ENCODE data around the gene MEGF10.
"Not testable (repeated sequence)": the region's sequence is repeated elsewhere in the genome, so short reads cannot be mapped to it uniquely, and the experiment has no call there.

Gene MEGF10

DNA sequence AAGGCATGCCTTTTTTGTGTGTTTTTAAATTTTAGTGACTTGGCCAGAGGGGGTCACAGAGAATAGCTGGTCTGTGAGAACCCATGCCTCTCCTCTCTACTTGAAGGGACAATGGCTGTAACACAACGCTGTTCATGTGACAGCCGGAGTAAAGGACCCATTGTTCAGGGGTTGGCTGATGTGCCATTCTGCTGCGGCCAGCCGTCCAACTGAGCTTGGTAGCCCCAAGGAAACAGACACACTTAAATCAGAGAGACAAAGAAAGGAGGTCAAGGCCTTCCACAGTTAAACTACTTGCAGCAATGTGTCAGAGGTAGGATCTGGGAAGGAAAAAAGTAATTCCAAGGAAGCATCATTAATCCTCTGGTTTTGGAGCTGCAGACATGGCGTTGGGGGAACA, 8.1 kb downstream of the MEGF10 start:
- no peak for DNase-seq

DNA sequence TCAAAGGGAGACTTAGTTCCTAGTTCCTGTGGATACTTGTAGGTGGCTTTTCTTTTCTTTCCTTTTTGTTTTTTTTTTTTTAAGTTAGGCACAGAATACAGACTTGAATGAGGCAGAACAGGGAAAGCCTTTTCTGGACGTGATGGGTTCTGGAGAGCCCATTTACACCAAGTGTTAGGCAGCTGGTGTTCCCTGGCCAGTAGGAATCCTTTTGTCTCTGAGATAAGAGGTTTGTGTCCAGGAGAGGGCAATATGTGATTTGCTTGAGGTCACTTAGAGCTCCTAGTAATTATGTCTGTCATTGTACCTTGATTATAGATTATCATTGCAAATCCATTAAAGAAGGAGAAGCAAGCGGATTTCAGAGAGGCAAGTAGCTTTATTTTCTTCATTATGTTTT, 9.1 kb downstream of the MEGF10 start:
- DNase-seq = no peak

DNA sequence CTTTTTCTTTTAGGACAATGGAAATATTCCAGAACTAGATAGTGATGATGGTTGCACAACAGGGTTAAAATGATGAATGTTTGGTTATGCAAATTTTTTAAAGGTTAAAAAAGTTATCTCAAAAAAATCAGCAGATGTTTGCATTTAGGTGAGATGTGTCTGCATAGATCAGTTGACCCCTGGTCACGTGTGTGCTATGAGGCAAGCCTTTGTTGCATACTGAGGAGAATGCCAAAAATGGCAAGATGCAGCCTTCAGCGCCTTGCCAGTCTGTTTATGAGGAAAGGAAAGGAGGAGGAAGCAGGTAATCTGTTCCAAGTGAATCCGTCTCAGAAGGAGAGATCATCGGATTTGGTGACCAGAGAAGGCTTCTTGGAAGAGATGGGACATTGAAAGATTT, 11.9 kb downstream of the MEGF10 start:
- no peak for DNase-seq

DNA sequence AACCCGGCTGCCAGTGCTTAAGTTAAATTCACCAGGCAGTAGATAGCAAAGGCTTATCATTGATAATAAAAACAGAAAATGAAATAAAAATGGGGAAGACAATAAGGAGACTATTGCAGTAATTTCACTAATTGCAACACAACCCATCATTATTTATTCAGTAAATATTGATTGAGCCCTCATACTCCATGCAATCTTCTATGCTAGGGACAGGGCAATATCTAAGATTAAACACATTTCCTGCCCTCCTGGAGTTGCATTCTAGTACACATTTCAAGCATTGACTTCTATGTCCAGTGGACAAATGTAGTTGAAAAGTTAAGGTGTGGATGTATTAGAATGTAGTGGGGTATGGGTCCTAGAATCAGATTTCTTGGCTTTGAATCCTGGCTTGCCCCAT, 12.8 kb downstream of the MEGF10 start:
- no peak for DNase-seq

DNA sequence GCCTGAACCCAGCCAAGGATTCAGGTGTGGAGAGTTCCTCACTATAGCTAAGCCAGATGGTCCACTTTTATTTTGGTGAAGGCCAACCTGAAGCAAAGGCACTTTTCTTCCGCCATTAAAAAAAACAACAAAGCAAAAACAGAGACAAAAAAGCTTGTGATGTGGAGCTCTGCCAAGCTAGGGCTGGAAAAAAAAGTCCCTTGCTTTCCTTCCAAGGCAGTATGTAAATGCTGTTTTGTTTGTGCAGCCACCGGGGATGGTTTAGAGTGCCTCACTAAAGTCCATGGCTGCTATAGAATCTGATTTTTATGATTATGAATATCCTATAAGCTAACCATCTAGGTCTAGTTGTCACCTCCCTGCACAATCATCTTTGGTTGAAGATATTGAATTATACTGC, 14.9 kb downstream of the MEGF10 start:
- no peak for DNase-seq

DNA sequence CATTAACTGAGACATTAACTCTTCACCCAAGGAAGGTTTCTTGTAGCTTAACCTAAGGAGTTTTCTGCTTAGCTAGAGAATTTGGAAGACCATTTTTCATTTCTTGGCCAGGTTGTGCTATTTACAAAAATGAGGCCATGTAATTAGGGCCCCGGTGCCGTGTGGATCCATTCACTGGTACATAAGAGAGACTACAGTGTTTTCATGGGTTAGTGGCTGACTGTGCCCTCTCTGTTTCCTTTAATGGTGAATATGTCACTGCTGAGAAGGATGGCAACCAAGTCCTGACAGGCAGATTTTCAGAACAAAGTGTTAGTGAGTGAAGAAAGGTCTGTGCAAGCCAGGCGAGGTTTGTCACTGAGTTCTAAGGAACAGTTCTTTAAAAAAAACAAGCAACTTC, 15.4 kb downstream of the MEGF10 start:
- DNase-seq = no peak

DNA sequence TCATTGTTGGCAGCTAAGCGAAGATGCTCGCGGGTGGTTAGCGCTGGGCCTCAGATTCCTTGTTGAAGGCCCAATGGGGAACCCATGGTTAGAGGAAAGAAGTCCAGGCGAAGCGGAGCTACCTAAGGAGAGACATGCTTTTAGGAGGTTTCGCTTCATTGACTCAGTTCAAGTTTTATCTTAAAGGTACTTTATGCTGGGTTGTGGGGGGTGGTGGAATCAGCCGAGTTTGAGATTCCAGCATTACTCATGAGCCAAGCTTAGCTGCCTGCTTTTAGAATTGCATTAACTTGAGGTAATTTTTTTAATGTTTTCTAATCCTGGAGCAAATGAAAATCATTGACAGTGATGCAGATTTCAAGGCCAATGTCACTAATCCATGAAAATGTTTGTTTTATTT, 16.1 kb downstream of the MEGF10 start:
- DNase-seq = no peak

DNA sequence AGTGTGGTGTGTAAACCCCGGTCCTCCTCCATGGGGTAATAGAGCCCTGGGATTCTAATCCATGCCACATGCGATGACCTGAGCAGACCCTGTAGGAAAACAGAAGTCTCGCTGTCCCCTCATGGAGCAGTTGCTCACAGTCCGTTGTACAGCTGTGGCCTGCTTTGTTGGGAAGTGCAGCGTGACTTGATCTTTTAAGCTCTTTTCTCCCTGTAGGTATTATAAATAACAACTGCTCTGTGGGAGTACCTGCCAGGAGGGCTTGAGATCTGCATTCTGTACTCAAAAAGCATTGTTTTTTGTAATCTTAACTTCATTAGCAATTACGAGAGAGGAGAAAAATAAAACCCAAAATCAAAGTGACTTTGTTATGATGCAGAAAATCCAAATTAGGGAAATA, 17.3 kb downstream of the MEGF10 start:
- DNase-seq = no peak

DNA sequence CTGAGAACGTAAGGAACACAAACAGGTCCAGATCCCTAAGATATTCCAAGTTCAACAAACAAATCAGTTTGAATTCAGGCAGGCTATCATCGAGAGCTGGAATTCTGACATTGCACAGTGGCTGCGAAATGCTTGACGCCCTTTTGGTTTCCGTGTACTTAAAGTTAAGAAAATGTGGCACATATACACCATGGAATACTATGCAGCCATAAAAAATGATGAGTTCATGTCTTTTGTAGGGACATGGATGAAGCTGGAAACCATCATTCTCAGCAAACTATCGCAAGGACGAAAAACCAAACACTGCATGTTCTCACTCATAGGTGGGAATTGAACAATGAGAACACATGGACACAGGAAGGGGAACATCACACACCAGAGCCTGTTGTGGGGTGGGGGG, 17.7 kb downstream of the MEGF10 start:
- not testable (repeated sequence) for DNase-seq

DNA sequence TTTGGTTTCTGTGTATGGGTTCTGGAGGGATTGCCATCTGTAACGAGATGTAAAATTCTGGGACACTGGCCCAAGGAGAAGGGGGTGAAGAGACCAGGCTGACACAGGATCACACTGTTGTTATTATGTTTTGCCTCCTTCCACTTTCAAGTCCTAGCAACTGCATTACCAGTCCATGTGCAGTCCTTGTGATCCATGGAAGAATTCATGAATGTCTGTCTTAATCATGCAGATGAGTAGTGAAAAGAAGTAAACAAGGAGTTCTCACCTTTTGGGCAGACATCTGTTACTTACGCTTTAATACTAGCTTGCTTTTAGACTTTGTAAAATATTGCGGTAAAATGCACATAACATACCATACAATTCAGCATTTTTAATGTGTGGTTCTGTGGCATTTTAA, 18.3 kb downstream of the MEGF10 start:
- DNase-seq = no peak

DNA sequence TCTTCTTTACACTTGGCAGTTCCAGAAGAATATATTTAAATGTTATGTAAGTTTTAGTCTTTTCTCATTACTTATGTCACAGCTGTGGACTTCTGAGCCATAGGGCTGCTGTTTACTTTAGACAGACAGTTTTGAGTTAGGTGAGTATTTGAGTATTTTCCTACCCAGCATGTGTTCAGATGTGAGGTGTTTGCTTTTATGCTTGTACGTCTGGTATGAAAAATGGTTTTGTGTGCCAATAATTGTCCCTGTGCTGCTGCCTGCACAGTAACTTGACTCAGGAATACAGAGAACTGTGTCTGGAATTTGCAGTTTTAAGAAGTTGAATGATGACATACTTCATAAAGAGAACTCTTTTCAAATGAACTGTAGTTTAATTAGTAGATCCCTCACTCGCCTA, 20.8 kb downstream of the MEGF10 start:
- DNase-seq = no peak

DNA sequence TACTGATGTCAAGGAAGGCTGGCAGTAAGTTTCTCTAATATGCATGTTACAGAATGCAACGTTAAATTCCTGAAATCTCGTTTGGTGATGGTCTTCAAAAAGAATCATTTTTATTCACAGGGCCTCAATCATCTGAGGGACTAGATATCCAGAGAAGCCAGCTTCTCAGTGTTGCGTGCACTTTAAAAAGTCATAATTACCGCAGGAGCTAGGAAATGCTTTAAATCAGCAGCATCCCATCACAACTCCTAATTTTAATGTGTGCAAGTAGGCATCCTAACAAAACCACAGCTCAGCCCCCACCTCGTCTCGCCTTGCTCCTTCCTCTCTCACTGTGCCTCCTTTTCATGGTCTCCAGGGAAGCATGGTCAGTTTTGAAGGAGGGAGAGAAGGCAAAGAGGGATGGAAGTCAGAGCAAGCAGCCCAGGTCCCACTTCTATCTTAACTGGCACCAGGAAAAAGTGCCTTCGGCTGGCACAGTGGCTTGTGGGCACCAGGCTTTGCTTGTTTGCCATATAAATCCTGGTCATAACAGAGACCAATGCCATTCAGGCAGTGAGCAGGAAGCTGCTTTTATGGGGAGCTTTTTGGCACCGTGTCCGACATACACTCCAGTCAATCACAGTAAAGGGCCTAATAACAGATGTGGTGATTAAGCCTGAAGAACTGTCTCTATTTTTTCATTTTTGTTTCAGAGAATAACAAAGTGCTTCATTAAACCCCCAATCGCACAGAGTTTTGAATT, 21.4 kb downstream of the MEGF10 start:
- no peak for DNase-seq

DNA sequence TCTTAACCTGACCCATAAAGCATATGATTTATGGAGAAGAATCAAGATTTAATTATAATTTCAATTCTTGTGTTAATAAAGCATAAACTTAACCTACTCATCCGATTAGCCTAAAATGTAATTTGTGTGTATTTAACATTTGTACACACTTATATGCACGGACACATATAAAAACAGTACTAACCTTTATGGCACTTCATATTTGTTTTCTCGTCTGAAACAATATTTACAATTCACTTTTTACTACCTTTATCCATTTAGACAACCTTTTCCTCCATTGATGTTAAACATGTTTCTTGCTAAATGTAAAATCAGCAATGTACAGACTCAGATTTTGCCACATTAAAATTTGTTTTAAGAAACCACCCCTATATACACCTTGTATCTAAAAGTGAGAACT, 22.8 kb downstream of the MEGF10 start:
- DNase-seq = no peak

DNA sequence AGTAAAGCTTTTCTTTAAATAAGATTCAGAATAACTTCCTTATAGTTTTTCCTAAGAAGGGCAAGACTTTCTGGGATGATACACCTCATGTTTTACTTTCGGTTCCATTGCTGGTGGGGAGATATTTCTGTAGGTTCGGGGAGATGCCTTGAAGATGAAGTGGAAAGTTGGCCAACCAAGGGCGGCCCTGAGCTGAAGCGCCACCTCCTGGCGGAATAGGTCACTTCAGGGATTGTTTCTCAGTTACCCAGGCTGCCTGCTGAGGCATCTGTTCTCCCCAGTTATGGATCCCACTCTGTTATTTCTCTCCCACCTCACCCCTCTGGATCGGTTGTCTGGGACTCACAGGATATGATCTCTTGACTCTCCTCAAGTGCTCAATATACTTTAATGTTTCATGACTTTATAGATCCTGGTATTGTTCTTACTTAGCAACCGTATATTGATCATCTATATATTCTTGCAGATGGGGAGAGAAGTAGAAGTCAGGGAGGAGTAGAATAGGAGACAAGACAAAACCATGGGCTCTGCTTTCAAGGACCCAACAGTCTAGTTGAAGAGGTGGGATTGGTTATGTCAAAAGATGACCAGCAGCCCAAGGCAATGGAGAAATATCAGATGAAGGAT, 23.4 kb downstream of the MEGF10 start:
- DNase-seq = no peak

DNA sequence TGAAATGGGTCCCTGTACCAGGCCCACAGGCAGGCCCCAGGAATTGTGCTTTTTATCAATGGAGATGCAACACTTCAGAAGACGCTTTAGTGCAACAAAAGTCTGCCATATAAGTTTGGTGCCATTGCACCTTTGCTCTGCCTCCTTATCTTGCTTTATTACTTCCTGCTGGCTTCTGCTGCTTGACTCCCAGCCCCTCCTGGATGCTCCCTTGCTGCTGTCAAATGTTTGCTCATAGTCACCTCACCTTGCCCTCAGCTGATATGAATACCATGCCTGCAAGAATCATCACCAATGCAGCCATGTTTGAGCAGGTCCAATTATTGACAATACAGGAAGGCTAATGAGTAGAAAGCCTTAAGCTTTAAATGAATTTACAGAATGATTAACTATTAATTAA, 25.4 kb downstream of the MEGF10 start:
- no peak for DNase-seq

DNA sequence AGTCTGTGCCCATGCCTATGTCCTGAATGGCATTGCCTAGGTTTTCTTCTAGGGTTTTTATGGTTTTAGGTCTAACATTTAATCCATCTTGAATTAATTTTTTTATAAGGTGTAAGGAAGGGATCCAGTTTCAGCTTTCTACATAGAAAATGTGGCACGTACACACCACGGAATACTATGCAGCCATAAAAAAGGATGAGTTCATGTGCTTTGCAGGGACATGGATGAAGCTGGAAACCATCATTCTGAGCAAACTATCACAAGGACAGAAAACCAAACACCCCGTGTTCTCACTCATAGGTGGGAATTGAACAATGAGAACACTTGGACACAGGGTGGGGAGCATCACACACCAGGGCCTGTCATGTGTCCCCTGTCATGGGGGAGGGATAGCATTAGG, 26.8 kb downstream of the MEGF10 start:
- DNase-seq = not testable (repeated sequence)

DNA sequence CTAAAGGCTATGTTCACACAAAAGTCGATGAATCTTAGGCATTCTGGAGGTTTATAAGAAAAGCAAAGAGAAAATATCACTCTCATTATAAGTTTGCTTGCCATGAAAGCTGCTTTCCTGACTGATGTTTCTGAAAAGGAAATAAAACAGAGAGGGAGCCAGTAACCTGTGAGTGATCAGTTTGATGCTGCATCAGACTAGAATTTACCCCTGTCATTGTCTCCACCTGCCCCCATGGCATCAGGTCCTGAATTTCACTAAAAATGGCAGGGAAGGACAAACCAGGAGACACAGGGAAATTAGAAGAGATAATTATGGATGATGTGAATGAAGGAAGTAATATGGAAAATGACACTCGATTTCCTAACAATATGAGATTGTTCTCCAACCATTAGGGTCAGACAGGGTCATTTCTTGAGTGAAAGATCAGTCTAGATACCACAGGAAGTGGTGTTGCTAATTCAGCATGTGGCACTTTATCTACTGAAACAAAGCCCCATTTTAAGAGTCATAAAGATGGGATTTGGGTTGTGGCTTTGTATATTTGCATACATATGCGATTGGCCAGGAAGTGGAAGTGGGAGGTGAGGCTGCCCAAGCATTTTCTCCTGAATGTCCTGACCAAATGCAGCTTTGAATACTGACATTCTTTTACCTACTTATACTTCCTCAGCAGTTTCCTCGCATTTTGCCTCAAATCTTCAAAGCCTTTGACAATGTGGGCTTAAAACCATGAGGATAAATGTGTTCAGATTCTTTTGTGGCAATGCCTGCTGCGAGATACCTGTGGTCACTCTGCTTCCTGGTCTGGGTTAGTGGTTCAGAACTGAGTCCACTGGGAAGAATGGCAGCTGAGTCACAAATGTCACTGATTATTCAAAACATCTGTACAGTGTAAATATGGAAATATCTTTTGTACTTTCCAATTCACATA, 29.7 kb downstream of the MEGF10 start:
- no peak for DNase-seq

DNA sequence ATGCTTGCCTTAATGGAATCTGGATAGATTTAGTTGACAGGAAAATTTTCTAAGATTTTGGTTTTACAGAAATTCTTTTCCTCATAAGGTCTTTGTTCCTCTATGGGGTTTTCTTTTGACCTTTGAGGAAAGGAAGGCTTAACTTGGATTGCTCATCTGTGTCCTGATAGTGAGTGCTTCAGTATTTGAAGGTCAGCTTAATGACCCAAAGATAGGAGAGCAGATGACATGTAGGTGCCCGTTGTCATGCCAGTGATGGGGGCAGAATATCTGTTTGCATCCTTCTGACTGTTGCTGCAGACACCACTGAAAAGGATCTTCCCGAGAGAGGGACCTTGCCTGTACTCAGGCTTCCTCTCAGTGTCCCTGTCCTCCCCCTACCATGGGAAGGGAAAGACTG, 30.9 kb downstream of the MEGF10 start:
- no peak for DNase-seq

DNA sequence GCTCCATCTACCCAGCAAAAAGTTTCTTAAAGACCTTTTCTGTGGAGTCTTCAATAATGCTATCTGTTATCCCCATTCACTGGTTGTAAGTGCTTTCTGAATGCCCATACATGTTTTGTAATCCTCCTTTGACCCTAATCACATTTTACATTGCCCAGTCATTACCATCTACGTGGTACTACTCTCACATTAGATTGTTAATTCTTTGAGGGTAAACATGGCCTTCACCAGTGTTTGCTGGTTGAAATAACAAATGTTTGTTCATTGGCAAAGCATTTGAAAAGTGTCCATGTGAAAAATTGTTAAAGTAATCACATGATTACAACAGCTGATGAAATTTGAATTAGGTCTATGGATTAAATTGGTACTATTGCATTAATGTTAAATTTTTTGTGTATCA, 31.8 kb downstream of the MEGF10 start:
- no peak for DNase-seq

DNA sequence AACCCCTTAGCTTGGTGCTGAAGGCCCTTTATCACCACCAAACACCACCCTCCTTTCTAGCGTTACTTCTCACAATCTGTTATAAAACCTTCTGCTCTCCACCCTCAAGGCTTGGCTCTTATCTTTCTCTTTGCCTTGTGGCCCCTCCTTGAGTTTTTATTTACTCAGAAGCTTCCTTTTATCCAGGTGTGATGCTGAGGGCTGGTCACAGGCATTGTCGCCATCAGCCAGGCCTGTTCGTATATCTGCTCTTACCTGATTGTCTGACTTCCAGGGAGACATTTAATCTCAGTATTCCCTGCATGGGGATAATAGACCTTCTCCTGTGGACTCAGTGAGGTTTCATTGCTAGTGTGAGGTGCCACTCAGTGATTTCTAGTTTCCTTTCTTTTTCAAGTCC, 34.2 kb downstream of the MEGF10 start:
- DNase-seq = no peak

DNA sequence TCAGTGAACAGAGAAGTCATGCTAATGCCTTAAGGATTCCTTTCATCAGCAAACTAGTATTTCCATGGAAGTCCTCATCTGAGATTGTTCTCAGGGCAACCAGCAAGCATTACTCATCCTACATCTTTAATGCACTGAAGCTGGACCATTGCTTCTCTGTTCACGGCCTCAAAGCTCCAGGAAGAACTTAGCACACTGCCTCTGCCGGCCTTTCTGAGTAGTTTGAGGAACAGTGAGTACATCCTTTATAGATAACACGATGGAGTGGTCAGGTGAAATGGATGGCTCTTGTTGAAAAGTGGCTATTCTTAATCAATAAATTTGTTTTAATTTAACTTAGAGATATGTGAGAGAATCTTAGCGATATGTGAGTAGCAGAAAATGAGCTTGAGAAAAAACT, 35.8 kb downstream of the MEGF10 start:
- DNase-seq = no peak

DNA sequence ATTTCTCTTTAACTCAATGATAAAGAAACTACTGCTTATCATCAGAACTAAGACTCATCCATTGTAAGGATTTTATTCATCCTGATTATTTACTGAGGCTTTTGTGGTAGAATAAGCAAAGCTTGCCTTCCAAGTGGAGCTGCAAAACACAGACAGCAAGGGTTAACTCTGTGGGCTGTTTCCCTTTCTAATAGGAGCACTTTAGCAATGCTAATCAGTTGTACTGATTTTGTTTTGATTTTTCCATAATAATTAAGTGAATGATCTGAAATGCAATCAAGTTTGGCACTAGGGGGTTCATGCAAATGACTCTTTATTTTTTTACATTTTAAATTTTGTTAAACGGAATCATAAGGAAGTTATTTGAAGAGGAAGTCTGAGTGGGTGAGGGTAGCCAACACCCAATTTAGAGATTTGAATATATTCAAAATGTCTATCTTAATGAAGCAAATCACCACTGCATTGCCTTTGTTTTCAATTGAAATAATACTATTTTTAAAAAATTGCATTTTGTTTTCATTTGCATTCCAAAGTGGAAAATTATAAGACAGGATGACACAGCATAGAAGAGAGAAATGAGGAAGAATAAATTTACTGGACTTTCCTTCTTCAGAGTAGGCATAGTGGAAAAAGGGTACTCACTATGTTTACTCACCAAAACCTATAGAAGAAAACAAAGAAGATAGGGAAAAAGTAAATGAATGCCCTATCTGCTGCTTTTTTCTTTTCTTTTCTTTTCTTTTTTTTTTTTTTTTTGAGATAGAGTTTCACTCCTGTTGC, 36.6 kb downstream of the MEGF10 start:
- DNase-seq = no peak

DNA sequence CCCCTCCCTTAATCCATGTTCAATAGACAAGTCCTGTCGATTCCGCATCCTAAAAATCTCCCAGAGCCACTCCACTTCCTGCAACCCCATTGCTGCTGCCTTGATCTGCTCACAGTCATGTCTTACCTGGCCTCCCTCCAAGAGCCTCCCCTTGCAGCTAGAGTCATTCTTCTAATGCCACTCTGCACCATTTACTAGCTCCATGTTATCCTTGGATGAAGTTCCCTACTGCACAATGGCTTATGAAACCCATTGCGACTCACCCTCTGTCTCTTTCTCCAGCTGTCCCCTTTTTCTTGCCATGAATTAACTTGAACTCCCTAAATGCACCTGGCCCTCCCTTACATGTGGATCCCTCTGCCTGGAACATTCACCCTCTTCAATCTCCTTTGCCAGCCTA, 39.5 kb downstream of the MEGF10 start:
- DNase-seq = no peak

Measured in NCI-H1105 (cell line).